SKM-1 (cell line): ENCODE results near the gene BPIFB6.
"Not testable (repeated sequence)": the region's sequence is repeated elsewhere in the genome, so short reads cannot be mapped to it uniquely, and the experiment has no call there.

ENCODE experiments used
- DNase-seq: peaks from one replicate; lab custom pipeline; 2025; ENCODE audit not compliant: unreplicated experiment; lab: John Stamatoyannopoulos, UW

The BPIFB6 gene

DNA sequence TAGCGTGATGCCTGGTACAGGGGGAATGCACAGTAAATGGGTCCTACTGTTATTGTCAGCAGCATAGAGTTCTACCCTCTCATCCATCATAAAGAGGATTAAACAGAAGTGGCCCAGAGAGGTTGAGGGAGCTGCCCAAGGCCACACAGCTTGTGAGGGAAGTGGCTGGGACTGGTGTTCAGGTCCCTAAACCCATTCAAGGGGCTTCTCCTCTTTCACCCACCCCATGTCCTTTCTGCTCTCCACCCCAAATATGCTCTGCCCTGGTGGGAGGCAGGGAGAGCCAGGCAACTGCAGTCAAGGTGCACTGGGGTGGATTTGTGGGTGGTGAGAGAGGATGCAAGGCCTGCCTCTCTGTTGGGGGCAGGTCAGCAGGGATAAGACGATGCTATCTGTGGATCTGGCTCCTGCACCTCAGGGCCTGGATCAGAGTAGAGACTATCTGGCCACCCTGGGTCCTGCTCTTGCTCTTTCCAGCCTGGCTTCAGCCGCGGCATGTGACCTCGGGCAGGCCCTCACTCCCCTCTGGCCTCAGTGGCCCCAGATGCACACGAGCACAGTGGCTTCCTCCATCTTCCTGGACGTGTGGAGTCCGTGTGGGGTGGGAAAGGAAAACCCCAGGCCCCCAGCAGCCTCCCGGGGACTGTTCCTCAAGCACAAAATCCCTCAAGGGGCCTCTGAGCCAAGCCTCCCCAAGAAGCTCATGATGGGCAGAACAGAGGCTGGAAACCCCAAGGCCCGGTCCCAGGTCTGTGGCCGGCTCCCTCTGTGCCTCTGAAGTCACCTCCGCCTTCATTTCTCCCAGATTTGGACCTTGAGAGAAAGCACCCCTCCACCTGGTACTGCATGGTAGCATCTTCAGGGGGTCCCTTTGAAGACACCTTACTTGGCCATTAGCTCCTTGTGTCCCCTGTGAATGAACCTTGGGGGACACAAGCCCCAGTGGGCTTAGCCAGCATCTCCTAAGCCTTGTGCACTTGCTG is 3.4 kb upstream of the BPIFB6 start:
- DNase-seq: no peak

DNA sequence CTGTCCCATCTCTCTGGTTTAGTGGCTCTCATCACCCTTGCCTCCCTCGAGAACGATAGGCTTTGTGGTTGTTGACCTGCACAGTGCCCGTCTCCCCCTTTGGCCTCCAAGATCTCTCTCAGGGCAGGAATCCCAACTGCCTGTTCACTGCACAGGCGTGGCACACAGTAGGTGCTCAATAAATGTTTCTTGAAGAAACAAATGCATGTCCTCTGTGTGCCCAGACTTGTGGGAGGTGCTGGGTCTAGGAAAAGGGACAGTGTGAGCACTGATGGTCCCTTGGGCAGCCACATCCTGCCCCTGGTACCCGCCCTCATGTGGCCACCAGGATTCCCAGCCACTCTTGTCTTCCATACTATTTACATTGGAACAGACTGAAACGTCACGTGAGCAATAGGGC is 2.6 kb upstream of the BPIFB6 start:
- no peak for DNase-seq

- DNase-seq: no peak
Observed at GRCh38 chr20:33030076-33030475, 1.4 kb upstream of the BPIFB6 start.

GRCh38 chr20:33030569-33030968 is 879 bp upstream of the BPIFB6 start:
- no peak for DNase-seq

- DNase-seq: no peak
Observed at GRCh38 chr20:33032555-33032954, 1.1 kb downstream of the BPIFB6 start.

GRCh38 chr20:33033381-33033780 is 1.9 kb downstream of the BPIFB6 start:
- no peak for DNase-seq

DNA sequence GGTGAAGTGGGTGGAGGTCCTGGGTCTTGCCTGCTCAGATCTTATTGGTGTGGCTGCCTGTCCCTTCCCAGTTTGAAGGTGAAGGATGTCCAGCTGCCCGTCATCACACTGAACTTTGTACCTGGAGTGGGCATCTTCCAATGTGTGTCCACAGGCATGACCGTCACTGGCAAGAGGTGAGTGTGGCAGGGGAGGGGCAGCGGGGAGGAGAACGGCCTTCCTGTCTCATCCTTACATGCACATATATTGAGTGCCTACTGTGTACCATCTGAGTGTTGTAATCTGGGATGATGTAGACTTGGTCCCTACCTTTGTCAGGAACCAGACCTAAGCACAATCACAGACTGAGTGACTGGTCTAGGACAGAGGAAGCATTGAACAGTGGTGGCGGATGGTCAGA is 2.7 kb downstream of the BPIFB6 start:
- DNase-seq: no peak

DNA sequence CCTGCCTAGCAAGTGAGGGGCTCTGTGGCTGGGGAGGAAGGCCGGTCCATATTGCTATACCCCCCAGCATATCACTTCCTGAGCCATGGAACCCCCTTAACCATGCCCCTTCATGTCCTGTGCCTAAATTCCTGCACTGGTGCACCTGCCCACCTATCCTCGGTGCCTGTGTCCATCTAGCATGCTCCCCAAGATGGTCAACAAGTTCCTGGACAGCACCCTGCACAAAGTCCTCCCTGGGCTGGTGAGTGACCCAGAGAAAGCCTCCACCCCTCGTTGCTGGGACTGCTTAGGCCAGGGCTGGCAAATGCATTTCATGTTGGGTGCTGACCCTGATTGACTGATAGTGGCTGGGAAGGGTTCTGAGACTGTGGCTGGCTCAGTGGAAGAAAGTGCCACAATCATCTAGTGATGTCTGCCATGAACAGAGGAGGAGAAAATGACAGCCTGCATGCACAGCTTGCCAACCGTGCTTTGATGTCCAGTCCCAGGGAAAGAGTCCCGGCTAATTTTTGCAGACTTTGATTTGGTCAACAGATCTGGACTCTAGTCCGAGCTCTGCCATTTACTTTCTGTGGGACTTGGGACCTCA is 3.5 kb downstream of the BPIFB6 start:
- no peak for DNase-seq

GRCh38 chr20:33037456-33037855 is 6.0 kb downstream of the BPIFB6 start:
- no peak for DNase-seq

GRCh38 chr20:33038243-33038642 is 6.8 kb downstream of the BPIFB6 start:
- DNase-seq: no peak

DNA sequence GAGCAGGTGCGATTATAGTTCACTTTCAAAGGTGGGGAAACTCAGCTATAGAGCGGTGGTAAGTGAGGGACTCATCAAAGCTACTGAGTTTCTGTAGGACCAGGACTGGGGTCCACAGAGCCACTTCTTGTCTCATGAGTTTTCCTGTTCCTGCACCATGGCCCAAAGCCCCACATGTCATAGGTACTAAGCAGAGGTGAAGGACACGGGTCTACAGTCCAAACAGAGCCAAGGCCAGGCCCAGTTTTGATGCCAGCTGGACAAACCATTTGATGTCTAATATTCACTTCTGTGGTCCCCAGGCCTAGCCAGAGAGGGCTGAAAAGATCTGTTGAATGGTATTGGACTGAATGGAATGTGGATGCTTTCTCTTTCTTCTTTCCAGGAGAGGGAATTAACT is 11.0 kb downstream of the BPIFB6 start:
- DNase-seq: no peak

GRCh38 chr20:33042983-33043730 is 11.7 kb downstream of the BPIFB6 start:
- no peak for DNase-seq

- no peak for DNase-seq
Observed at GRCh38 chr20:33043731-33044181, 12.3 kb downstream of the BPIFB6 start.

DNA sequence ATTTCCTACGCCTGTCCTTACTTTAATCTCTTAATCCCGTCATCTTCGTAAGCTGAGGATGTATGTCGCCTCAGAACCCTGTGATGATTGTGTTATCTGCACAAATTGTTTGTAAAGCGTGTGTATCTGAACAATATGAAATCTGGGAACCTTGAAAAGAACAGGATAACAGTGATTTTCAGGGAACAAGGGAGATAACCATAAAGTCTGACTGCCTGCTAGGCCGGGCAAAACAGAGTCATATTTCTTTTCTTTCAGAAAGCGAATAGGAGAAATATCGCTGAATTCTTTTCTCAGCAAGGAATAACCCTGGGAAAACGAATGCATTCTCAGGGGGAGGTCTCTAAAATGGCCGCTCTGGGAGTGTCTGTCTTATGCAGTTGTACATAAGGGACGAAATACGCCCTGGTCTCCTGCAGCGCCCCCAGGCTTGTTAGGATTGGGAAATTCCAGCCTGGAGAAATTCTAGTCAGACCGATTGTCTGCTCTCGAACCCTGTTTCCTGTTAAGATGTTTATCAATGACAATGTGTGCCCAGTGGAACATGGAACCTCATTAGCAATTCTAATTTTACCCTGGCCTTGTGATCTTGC is 13.8 kb downstream of the BPIFB6 start:
- not testable (repeated sequence) for DNase-seq

DNA sequence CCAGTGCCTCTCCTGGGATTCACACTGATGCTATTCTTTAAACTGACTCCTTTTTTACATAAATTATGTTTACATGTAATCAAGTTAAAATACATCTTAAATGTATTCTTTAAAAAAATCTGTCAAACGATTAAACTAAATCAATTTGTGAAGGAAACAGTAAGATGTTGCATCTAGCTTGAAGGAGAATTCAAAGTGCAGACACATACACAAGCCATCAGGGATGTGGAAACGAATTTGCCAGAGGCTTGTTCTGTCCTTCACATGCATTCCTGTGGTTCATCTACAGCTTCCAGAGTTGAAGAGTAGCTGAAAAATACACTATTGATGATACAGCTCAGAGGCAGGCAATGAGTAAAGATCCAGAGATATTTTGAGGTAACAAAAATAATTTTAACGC is 15.0 kb downstream of the BPIFB6 start:
- no peak for DNase-seq

GRCh38 chr20:33051333-33051732 is 19.9 kb downstream of the BPIFB6 start:
- DNase-seq: no peak

GRCh38 chr20:33053291-33054106 is 22.1 kb downstream of the BPIFB6 start, which contains the start of gene BPIFB3:
Gene BPIFB3, plus strand, starts transcription at chr20:33053903. Its CDS starts 1,533 bp downstream, at chr20:33055436.
- no peak for DNase-seq

DNA sequence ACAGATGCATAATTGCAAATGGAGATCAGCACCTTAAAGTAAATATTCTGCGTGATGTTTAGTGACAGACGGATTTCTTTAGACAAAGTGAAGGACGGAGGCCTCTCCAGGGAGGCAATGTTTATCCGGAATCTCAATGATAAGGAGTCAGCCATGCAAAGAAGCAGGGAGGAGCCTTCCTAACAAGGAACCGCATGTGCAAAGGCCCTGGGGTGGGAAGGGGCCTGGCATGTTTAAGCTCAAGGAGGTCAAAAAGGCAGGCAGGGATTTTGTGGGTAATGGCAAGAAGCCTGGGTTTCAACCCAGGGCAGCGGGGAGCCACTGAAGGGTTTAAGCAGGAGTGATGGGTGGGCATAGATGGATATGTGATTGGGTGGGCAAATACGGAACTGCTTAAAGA is 22.9 kb downstream of the BPIFB6 start:
- DNase-seq: no peak

GRCh38 chr20:33054791-33055190 is 23.3 kb downstream of the BPIFB6 start:
- DNase-seq: no peak

- DNase-seq: no peak
Observed at GRCh38 chr20:33059136-33059535, 27.7 kb downstream of the BPIFB6 start.
